GM12878 (cell line): ENCODE measurements around the gene KCNG3. TPM values are rescaled to one million over a fixed set of nuclear protein-coding genes. Genes with fewer than 3 reads are reported as not detected.

Experiments
- ATAC-seq: fragments of 200-7000 bp; cut with Tn5 transposase; 3 replicates; pipeline ENCODE4 v1.9.1; 2020; ENCODE audit warnings: mild to moderate bottlenecking, moderate library complexity
- BruUV-seq: library from RNA; stranded (reverse); fragments of 400-500 nt; replicated peaks from 2 replicates; lab custom pipeline; 2021; lab: Mats Ljungman, UMichigan
- CTCF ChIA-PET: fragments of 300-600 bp; sonication (Branson Sonifier 250); formaldehyde crosslinking; extraction: SDS; loops from one replicate; lab custom pipeline; 2021; ENCODE audit warnings: inconsistent platforms; lab: Yijun Ruan, JAX
- POLR2A ChIA-PET: fragments of 350-600 bp; formaldehyde crosslinking; extraction: SDS; loops from one replicate; lab custom pipeline; 2021; ENCODE audit warnings: inconsistent platforms; lab: Charles Lee
- RAD21 ChIA-PET: fragments of 300-600 bp; sonication (Branson Sonifier 250); formaldehyde crosslinking; loops from one replicate; lab custom pipeline; 2023; ENCODE audit warnings: antibody characterized with exemption; ENCODE audit not compliant: unreplicated experiment; lab: Charles Lee
- SMC1A ChIA-PET: fragments of 300-600 bp; sonication (Branson Sonifier 250); formaldehyde crosslinking; loops from one replicate; lab custom pipeline; 2023; ENCODE audit not compliant: unreplicated experiment, uncharacterized antibody; lab: Charles Lee
- DNase-seq: peaks from one replicate; pipeline ENCODE4 v3.0.0-alpha.2; 2011; ENCODE audit warnings: low read depth, low spot score
- FAIRE-seq: peaks from 3 replicates; lab custom pipeline; 2011; peaks lifted over from hg19 to GRCh38; lab: Jason Lieb, UNC
- H2AFZ ChIP-seq: 2 replicates; pipeline ENCODE4 v1.6.0; 2011; ENCODE audit warnings: low read depth, low read length, control low read depth; ENCODE audit not compliant: control insufficient read depth
- H3K27ac ChIP-seq: 2 replicates; pipeline ENCODE4 v1.5.1; 2011; ENCODE audit warnings: control low read depth; ENCODE audit not compliant: control insufficient read depth, insufficient read depth
- H3K27me3 ChIP-seq, 2 experiments: replicated peaks in 1 of 2; 2 replicates each; pipeline versions ENCODE4 v1.6.0 to v1.6.1; 2011; ENCODE audit warnings: low read length in 1 of 2; ENCODE audit not compliant: control insufficient read depth in 2 of 2, insufficient read depth in 2 of 2
- H3K36me3 ChIP-seq, 2 experiments: 2 replicates each; pipeline ENCODE4 v1.5.1; 2011; ENCODE audit warnings: low read length in 1 of 2; ENCODE audit not compliant: control insufficient read depth in 2 of 2, insufficient read depth in 2 of 2
- H3K4me1 ChIP-seq: 2 replicates; pipeline ENCODE4 v1.6.1; 2011; ENCODE audit warnings: mild to moderate bottlenecking, low read length, moderate library complexity, mixed read lengths; ENCODE audit not compliant: control insufficient read depth, insufficient read depth
- H3K4me2 ChIP-seq: 2 replicates; pipeline ENCODE4 v1.6.0; 2011; ENCODE audit warnings: control low read depth; ENCODE audit not compliant: control insufficient read depth, insufficient read depth
- H3K4me3 ChIP-seq: fragments of 200-600 bp; sonication (generic); 2 replicates; pipeline ENCODE4 v1.5.1; 2016
- H3K79me2 ChIP-seq: 2 replicates; pipeline ENCODE4 v1.6.0; 2011; ENCODE audit warnings: low read length; ENCODE audit not compliant: control insufficient read depth, insufficient read depth
- H3K9ac ChIP-seq: 2 replicates; pipeline ENCODE4 v1.8.0; 2011; ENCODE audit warnings: low read length, control low read depth, mixed read lengths; ENCODE audit not compliant: control insufficient read depth, insufficient read depth
- H3K9me3 ChIP-seq: replicated peaks from 3 replicates; pipeline ENCODE4 v1.5.1; 2011; ENCODE audit warnings: mild to moderate bottlenecking, low read length; ENCODE audit not compliant: control insufficient read depth, insufficient read depth
- H4K20me1 ChIP-seq: 2 replicates; pipeline ENCODE4 v1.6.0; 2011; ENCODE audit not compliant: control insufficient read depth, insufficient read depth
- ATF3 ChIP-seq: IDR thresholded peaks from 2 replicates; pipeline ENCODE4 v1.6.1; 2011; ENCODE audit warnings: low read depth, mild to moderate bottlenecking, low read length, moderate library complexity, borderline replicate concordance; ENCODE audit errors: extremely low read depth
- E4F1 ChIP-seq: fragments of 450-650 bp; IDR thresholded peaks from 2 replicates; pipeline ENCODE4 v1.6.1; 2018; ENCODE audit warnings: borderline replicate concordance, mild to moderate bottlenecking; ENCODE audit not compliant: partially characterized antibody
- EP300 ChIP-seq, 2 experiments: fragments of 150-350 bp in 1 of 2; IDR thresholded peaks; 2 replicates each; pipeline ENCODE4 v1.6.1; 2011 to 2012; ENCODE audit warnings: low read depth in 2 of 2, low read length in 2 of 2, borderline replicate concordance in 1 of 2, improper control_type of control experiment in 1 of 2, inconsistent platforms in 1 of 2; ENCODE audit not compliant: control insufficient read depth in 1 of 2
- ETV6 ChIP-seq, 2 experiments: fragments of 450-650 bp in 1 of 2; IDR thresholded peaks in 1 of 2; conservative IDR thresholded peaks in 1 of 2; 2 replicates each; pipeline ENCODE4 v1.6.1; 2014; ENCODE audit warnings: antibody characterized with exemption in 1 of 2, borderline replicate concordance in 1 of 2, low read depth in 1 of 2, mild to moderate bottlenecking in 1 of 2, moderate library complexity in 1 of 2
- IRF3 ChIP-seq: fragments of 450-650 bp; IDR thresholded peaks from 2 replicates; pipeline ENCODE4 v1.6.1; 2014; ENCODE audit warnings: mild to moderate bottlenecking
- IRF4 ChIP-seq: IDR thresholded peaks from 2 replicates; pipeline ENCODE4 v1.6.1; 2011; ENCODE audit warnings: low read depth, low read length
- RB1 ChIP-seq: fragments of 450-650 bp; formaldehyde crosslinking; IDR thresholded peaks from 2 replicates; pipeline ENCODE4 v1.6.1; 2017; ENCODE audit warnings: mild to moderate bottlenecking, borderline replicate concordance
- RUNX3 ChIP-seq: IDR thresholded peaks from 2 replicates; pipeline ENCODE4 v1.6.1; 2012; ENCODE audit warnings: low read length, inconsistent platforms
- WGBS: methylation state at CpG from one replicate; pipeline ENCODE4 v1.1.6; 2016; ENCODE audit warnings: low lambda C conversion rate; ENCODE audit not compliant: insufficient replicate concordance, insufficient coverage; ENCODE audit errors: missing lambda C conversion rate; 5-methylcytosine and 5-hydroxymethylcytosine counted together
- in situ Hi-C: fragments of 300-500 bp; cut with MboI; formaldehyde crosslinking; loops from 9 replicates; pipeline ENCODE4 v1.14.3; 2018; ENCODE audit warnings: mixed read lengths
- intact Hi-C: fragments of 100-400 bp; cut with micrococcal nuclease; formaldehyde crosslinking; loops from one replicate; pipeline ENCODE4 v1.14.2; 2022; ENCODE audit not compliant: unreplicated experiment
- polyA plus RNA-seq, 11 experiments: library from polyadenylated mRNA; depleted of rRNA in 4 of 11; unstranded in 6 of 11; stranded (reverse) in 5 of 11; fragments of >200 nt; fragmentation: Nextera tagmentation in 4 of 11; fragmentation: Illumina TruSeq in 1 of 11; extraction: Ambion mirVana in 4 of 11; extraction: Trizol in 1 of 11; gene quantifications; 1 replicate in 1 of 11; 2 replicates in 10 of 11; pipeline versions ENCODE4 v1.2.1 to v1.2.3, GENCODE V29; 2011 to 2016; ENCODE audit warnings: inconsistent platforms in 2 of 11, missing spikeins in 2 of 11, low read depth in 1 of 11
- total RNA-seq, 4 experiments: library from RNA; depleted of rRNA in 3 of 4; stranded (reverse); fragments of >200 nt in 3 of 4; fragmentation: Illumina TruSeq in 1 of 4; extraction: Trizol in 1 of 4; gene quantifications; 2 replicates each; pipeline versions ENCODE4 v1.2.1 to v1.2.3, GENCODE V29; 2013 to 2021

The KCNG3 gene
- total and polyA plus RNA-seq, 10 of the 15 experiments (the other 5 are each of a cell fraction or from before 2014, with no cell fraction given): 0.01 to 0.06 (median 0.04) TPM; not detected in 4

- no peak for TF ChIP-seq E4F1
- TF ChIP-seq, all 136 proteins: peak for 0
Measured at GRCh38 chr2:42414158-42414557, 79.6 kb downstream of the KCNG3 start (continued).

GRCh38 chr2:42410742-42411514 is 82.9 kb downstream of the KCNG3 start:
- in situ Hi-C loops: no loop called here
- no peak for TF ChIP-seq EP300 (IDR thresholded peaks at IDR 0.05; ENCODE audit: borderline replicate concordance in 1 of 2, control insufficient read depth in 1 of 2, low read depth in 2 of 2, low read length in 2 of 2)
- TF ChIP-seq ATF3: no peak
- no peak for TF ChIP-seq ETV6 (conservative IDR thresholded peaks at IDR 0.05 in 1 of 2, IDR thresholded peaks at IDR 0.05 in 1 of 2; ENCODE audit: borderline replicate concordance in 1 of 2, low read depth in 1 of 2)
- TF ChIP-seq RUNX3: no peak
- no peak for TF ChIP-seq IRF4
- no peak for TF ChIP-seq RB1
- no peak for TF ChIP-seq IRF3
- Histone ChIP-seq H3K9me3 (peaks cover 2% of the 10 kb centered on the region; the same call in 2 of the 3 replicates), H3K4me2 (no peak overlapping the region), H3K36me3 (no peaks in the 10 kb centered on the region), H2AFZ (no peak overlapping the region), H4K20me1 (no peaks in the 10 kb centered on the region), H3K79me2 (no peaks in the 10 kb centered on the region), H3K27ac (no peak overlapping the region), H3K9ac (no peak overlapping the region), H3K27me3 (no peaks in the 10 kb centered on the region), H3K4me1 (no peaks in the 10 kb centered on the region), H3K4me3 (no peak overlapping the region)
- ChIA-PET SMC1A (interaction anchor here (1.0 kb wide), 1 partner anchor 93 kb away, joined by 3 read pairs; no protein-coding TSS in a partner anchor), POLR2A (no interaction called here), RAD21 (no interaction called here), CTCF (no interaction called here)
- BruUV-seq: no TSS peak
- FAIRE-seq (no peak), ATAC-seq (no peak), DNase-seq (no peak)
- WGBS: 60% methylated on average over 3 of the region's 3 CpGs
- intact Hi-C loops: no loop called here
